ENCODE results near the gene ZNF484.

- TF ChIP-seq CTCF (conservative IDR thresholded peaks at IDR 0.05; ENCODE audit: low read depth, low read length) (no peak), EZH2 (IDR thresholded peaks at IDR 0.05; ENCODE audit: borderline replicate concordance, low read depth, low read length, poor library complexity, severe bottlenecking) (no peak)
Measured at GRCh38 chr9:92887880-92888338, 10.1 kb upstream of the ZNF484 start.

All from A673 (cell line).